GM12875 (cell line): ENCODE results near the gene POM121L2.
"Not testable (repeated sequence)": the region's sequence is repeated elsewhere in the genome, so short reads cannot be mapped to it uniquely, and the experiment has no call there.

ENCODE experiments used
- H3K4me3 ChIP-seq: one replicate; pipeline ENCODE4 v1.5.1; 2011; ENCODE audit warnings: low read depth, low read length, control low read depth
- CTCF ChIP-seq: IDR thresholded peaks from 2 replicates; pipeline ENCODE4 v1.5.1; 2011; ENCODE audit warnings: low read depth, mild to moderate bottlenecking, control low read depth, inconsistent platforms, low read length, moderate library complexity, borderline replicate concordance; ENCODE audit not compliant: insufficient read depth

The POM121L2 gene

GRCh38 chr6:27279513-27280063 is 32.5 kb downstream of the POM121L2 start:
- no peak for TF ChIP-seq CTCF
- no peak overlapping the region for H3K4me3 ChIP-seq

GRCh38 chr6:27275025-27275956 is 36.8 kb downstream of the POM121L2 start:
- H3K4me3 ChIP-seq, result no peak overlapping the region
- no peak for TF ChIP-seq CTCF

GRCh38 chr6:27273783-27274182 is 38.3 kb downstream of the POM121L2 start:
- TF ChIP-seq CTCF, result no peak
- no peak overlapping the region for H3K4me3 ChIP-seq

- TF ChIP-seq CTCF, result no peak
- no peak overlapping the region for H3K4me3 ChIP-seq
Observed at GRCh38 chr6:27268803-27269202, 43.3 kb downstream of the POM121L2 start.

- TF ChIP-seq CTCF, result no peak
- no peak overlapping the region for H3K4me3 ChIP-seq
Observed at GRCh38 chr6:27267857-27268434, 44.1 kb downstream of the POM121L2 start.

GRCh38 chr6:27267003-27267402 is 45.1 kb downstream of the POM121L2 start:
- not testable (repeated sequence) for H3K4me3 ChIP-seq

GRCh38 chr6:27263886-27264285 is 48.2 kb downstream of the POM121L2 start:
- no peak for TF ChIP-seq CTCF
- H3K4me3 ChIP-seq, result no peak overlapping the region
